Measurements from ENCODE around the gene ERV3-1. TPM values are rescaled to one million over a fixed set of nuclear protein-coding genes. Genes with fewer than 3 reads are reported as not detected.

The ERV3-1 gene
- total RNA-seq, 1 experiment from 2014 or later = 16.5 TPM

DNA sequence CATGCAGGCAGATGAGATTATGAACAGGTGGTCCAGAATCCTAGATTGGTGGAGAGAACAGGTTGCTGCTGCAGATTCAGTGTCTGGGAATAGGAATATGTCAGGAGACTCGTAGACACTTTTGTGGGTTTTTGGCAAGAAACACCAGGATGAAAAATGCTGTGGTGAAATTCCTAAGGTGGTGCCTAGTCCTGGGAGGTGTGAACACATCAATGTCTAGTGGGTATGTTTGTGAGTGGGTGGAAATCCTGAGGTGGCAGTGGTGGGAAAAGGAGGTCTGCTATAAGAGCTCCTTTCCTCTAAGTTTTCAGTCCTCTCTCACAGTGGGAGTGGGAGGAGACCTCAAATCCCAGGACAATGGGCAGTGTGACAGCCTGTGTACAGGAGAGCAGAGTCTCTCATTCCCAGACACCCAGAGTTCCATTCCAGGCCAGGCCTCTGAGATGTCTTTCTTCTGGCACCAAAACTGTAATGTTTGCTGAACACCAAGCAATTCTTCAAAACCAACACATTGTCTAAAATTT, 5.1 kb downstream of the ERV3-1 start:
- Histone ChIP-seq H4K91ac (ENCODE audit: insufficient read length, low read depth, low read length) (no peak overlapping the region), H3K9me3 (ENCODE audit: control insufficient read depth, low read depth, low read length) (peaks cover 18% of the 10 kb centered on the region)

More for the DNA sequence above, 5.1 kb downstream of the ERV3-1 start:
- no peak for DNase-seq
- Histone ChIP-seq H2AK5ac (ENCODE audit: insufficient read length, low read length) (no peak overlapping the region), H4K8ac (replicated peaks; ENCODE audit: insufficient read length, low read depth, low read length) (no peak overlapping the region), H3K79me2 (ENCODE audit: insufficient read depth, low read length) (peaks cover 3% of the 10 kb centered on the region; the same call in 1 of the 2 replicates), H3K4ac (ENCODE audit: low read depth, low read length) (no peak overlapping the region), H2BK120ac (ENCODE audit: low read depth, low read length, poor library complexity, severe bottlenecking) (no peak overlapping the region), H3K4me2 (ENCODE audit: insufficient read depth, insufficient read length, low read length) (no peak overlapping the region), H3K27me3 (ENCODE audit: insufficient read depth, low read length) (no peaks in the 10 kb centered on the region), H3K23ac (ENCODE audit: insufficient read length, low read depth, low read length) (no peak overlapping the region), H3K56ac (ENCODE audit: insufficient read length, low read depth, low read length) (no peak overlapping the region), H3K79me1 (ENCODE audit: insufficient read depth, low read depth, low read length, poor library complexity, severe bottlenecking) (peaks cover 3% of the 10 kb centered on the region), H4K5ac (ENCODE audit: insufficient read length, low read depth, low read length) (no peak overlapping the region), H3K27ac (ENCODE audit: insufficient read length, low read depth, low read length) (no peak overlapping the region), H2AFZ (ENCODE audit: low read length) (no peak overlapping the region), H3K23me2 (ENCODE audit: insufficient read length, low read depth, low read length, poor library complexity, severe bottlenecking) (no peaks in the 10 kb centered on the region), H3K9ac (ENCODE audit: extremely low read depth, insufficient read length, low read length) (no peak overlapping the region), H3T11ph (ENCODE audit: low read length) (no peak overlapping the region), H2BK20ac (ENCODE audit: low read depth, low read length, poor library complexity, severe bottlenecking) (no peak overlapping the region), H3K4me1 (ENCODE audit: insufficient read depth, low read length) (no peaks in the 10 kb centered on the region; the same call in 1 of the 2 replicates), H3K18ac (ENCODE audit: insufficient read length, low read depth, low read length) (no peak overlapping the region), H2BK5ac (ENCODE audit: insufficient read length, low read length) (no peak overlapping the region), H2BK12ac (ENCODE audit: insufficient read length, low read depth, low read length) (no peak overlapping the region), H4K20me1 (ENCODE audit: control insufficient read depth, insufficient read depth, insufficient read length) (no peaks in the 10 kb centered on the region), H2BK15ac (ENCODE audit: low read depth, low read length) (no peak overlapping the region), H3K14ac (ENCODE audit: insufficient read depth, low read length) (no peak overlapping the region)
- Mint-ChIP-seq H3K27ac (no peak overlapping the region), H3K9me3 (peaks cover 58 to 66% of the 10 kb centered on the region in 2 experiments), H3K36me3 (ENCODE audit: insufficient read depth in 1 of 3, low read depth in 3 of 3) (peaks cover 72 to 84% (median 74%) of the 10 kb centered on the region in 3 experiments), H3K27me3 (ENCODE audit: low read depth) (no peaks in the 10 kb centered on the region), H3K4me1 (peaks cover 32 to 37% of the 10 kb centered on the region in 2 experiments), H3K4me3 (no peak overlapping the region)
- TF ChIP-seq, protein P1, sequence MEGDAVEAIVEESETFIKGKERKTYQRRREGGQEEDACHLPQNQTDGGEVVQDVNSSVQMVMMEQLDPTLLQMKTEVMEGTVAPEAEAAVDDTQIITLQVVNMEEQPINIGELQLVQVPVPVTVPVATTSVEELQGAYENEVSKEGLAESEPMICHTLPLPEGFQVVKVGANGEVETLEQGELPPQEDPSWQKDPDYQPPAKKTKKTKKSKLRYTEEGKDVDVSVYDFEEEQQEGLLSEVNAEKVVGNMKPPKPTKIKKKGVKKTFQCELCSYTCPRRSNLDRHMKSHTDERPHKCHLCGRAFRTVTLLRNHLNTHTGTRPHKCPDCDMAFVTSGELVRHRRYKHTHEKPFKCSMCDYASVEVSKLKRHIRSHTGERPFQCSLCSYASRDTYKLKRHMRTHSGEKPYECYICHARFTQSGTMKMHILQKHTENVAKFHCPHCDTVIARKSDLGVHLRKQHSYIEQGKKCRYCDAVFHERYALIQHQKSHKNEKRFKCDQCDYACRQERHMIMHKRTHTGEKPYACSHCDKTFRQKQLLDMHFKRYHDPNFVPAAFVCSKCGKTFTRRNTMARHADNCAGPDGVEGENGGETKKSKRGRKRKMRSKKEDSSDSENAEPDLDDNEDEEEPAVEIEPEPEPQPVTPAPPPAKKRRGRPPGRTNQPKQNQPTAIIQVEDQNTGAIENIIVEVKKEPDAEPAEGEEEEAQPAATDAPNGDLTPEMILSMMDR (conservative IDR thresholded peaks at IDR 0.05) = no peak
- WGBS (ENCODE audit: extremely low coverage, insufficient read length, low lambda C conversion rate) = no CpG with 5 or more reads among the region's 1 CpG

Measured in H9 (cell line).